H1 (cell line): Measurements from ENCODE around the gene MAP1A. TPM values are rescaled to one million over a fixed set of nuclear protein-coding genes. Genes with fewer than 3 reads are reported as not detected.

ENCODE experiments used
- CTCF ChIA-PET: fragments of 300-600 bp; sonication (Branson Sonifier 250); formaldehyde crosslinking; loops from one replicate; lab custom pipeline; 2021; ENCODE audit not compliant: partially characterized antibody; lab: Charles Lee
- POLR2A ChIA-PET: fragments of 300-600 bp; sonication (Branson Sonifier 250); formaldehyde crosslinking; loops from one replicate; lab custom pipeline; 2021; ENCODE audit warnings: inconsistent platforms; ENCODE audit not compliant: partially characterized antibody; lab: Charles Lee
- DNase-seq, 2 experiments: peaks; one replicate each; pipeline versions ENCODE4 v3.0.0 to v3.0.0-alpha.2; 2010 to 2022; ENCODE audit warnings: low spot score in 2 of 2, low read depth in 1 of 2, mixed read lengths in 1 of 2
- FAIRE-seq: peaks from 2 replicates; lab custom pipeline; 2011; peaks lifted over from hg19 to GRCh38; lab: Jason Lieb, UNC
- H2AFZ ChIP-seq: 2 replicates; pipeline ENCODE4 v1.8.1; 2012; ENCODE audit warnings: low read length, inconsistent platforms
- H2AK5ac ChIP-seq: 2 replicates; pipeline ENCODE4 v1.6.1; 2013; ENCODE audit warnings: low read depth, low read length
- H2BK120ac ChIP-seq: replicated peaks from 2 replicates; pipeline ENCODE3; 2013; ENCODE audit warnings: low read depth, low read length, inconsistent platforms
- H2BK12ac ChIP-seq: 2 replicates; pipeline ENCODE4 v1.6.1; 2013; ENCODE audit warnings: low read depth, low read length
- H2BK15ac ChIP-seq: 2 replicates; pipeline ENCODE4 v1.6.1; 2013; ENCODE audit warnings: low read length
- H2BK20ac ChIP-seq: 2 replicates; pipeline ENCODE4 v1.6.1; 2013; ENCODE audit warnings: low read length
- H2BK5ac ChIP-seq: 2 replicates; pipeline ENCODE4 v1.6.1; 2013; ENCODE audit warnings: low read depth, low read length
- H3K14ac ChIP-seq: 2 replicates; pipeline ENCODE4 v1.6.1; 2013; ENCODE audit warnings: inconsistent platforms; ENCODE audit not compliant: insufficient read length
- H3K18ac ChIP-seq: 2 replicates; pipeline ENCODE4 v1.6.1; 2013; ENCODE audit warnings: low read length; ENCODE audit errors: extremely low read depth
- H3K23ac ChIP-seq: 2 replicates; pipeline ENCODE4 v1.6.1; 2013; ENCODE audit warnings: inconsistent platforms; ENCODE audit not compliant: insufficient read length
- H3K23me2 ChIP-seq: 2 replicates; pipeline ENCODE4 v1.6.1; 2013; ENCODE audit warnings: low read depth, low read length
- H3K27ac ChIP-seq: 2 replicates; pipeline ENCODE4 v1.6.1; 2011; ENCODE audit warnings: low read depth, low read length, inconsistent platforms
- H3K27me3 ChIP-seq, 4 experiments: replicated peaks in 1 of 4; 1 replicate in 1 of 4; 2 replicates in 3 of 4; pipeline versions ENCODE4 v1.6.1 to v1.8.1; 2011 to 2013; ENCODE audit warnings: low read length in 3 of 4, mild to moderate bottlenecking in 3 of 4, inconsistent platforms in 2 of 4, mixed read lengths in 2 of 4, moderate library complexity in 1 of 4; ENCODE audit not compliant: control insufficient read depth in 3 of 4, insufficient read depth in 3 of 4; ENCODE audit errors: extremely low read depth in 1 of 4
- H3K36me3 ChIP-seq, 4 experiments: 2 replicates each; pipeline versions ENCODE4 v1.6.1 to v1.8.1; 2011 to 2013; ENCODE audit warnings: mild to moderate bottlenecking in 4 of 4, low read length in 3 of 4, moderate library complexity in 2 of 4, control low read depth in 1 of 4, inconsistent platforms in 1 of 4; ENCODE audit not compliant: insufficient read depth in 4 of 4, control insufficient read depth in 2 of 4
- H3K4ac ChIP-seq: replicated peaks from 2 replicates; pipeline ENCODE3; 2013; ENCODE audit warnings: low read length, low read depth, mixed read lengths, inconsistent platforms; ENCODE audit not compliant: insufficient read length
- H3K4me1 ChIP-seq, 4 experiments: replicated peaks in 1 of 4; 1 replicate in 1 of 4; 2 replicates in 3 of 4; pipeline versions ENCODE4 v1.6.1 to v1.8.1; 2011 to 2013; ENCODE audit warnings: low read length in 3 of 4, inconsistent platforms in 2 of 4, mixed read lengths in 1 of 4; ENCODE audit not compliant: insufficient read depth in 4 of 4, control insufficient read depth in 3 of 4
- H3K4me2 ChIP-seq, 2 experiments: 2 replicates each; pipeline versions ENCODE4 v1.6.1 to v1.8.1; 2011 to 2013; ENCODE audit warnings: low read depth in 2 of 2, low read length in 2 of 2, control low read depth in 1 of 2, inconsistent platforms in 1 of 2, mild to moderate bottlenecking in 1 of 2; ENCODE audit not compliant: insufficient read depth in 1 of 2
- H3K4me3 ChIP-seq, 4 experiments: fragments of 200-600, 300-600 bp in 1 of 4; sonication (generic), shearing (Covaris generic), sonication (Bioruptor Twin) in 1 of 4; 2 replicates each; pipeline versions ENCODE4 v1.5.1 to v1.8.1; 2011 to 2016; ENCODE audit warnings: low read length in 4 of 4, low read depth in 3 of 4, control low read depth in 2 of 4, inconsistent platforms in 2 of 4, mild to moderate bottlenecking in 2 of 4, mixed read lengths in 1 of 4, moderate library complexity in 1 of 4; ENCODE audit not compliant: insufficient read depth in 2 of 4; ENCODE audit errors: extremely low read depth in 1 of 4
- H3K56ac ChIP-seq: replicated peaks from 2 replicates; pipeline ENCODE3; 2013; ENCODE audit warnings: low read depth, mild to moderate bottlenecking, mixed read lengths, low read length, inconsistent platforms; ENCODE audit not compliant: insufficient read length
- H3K79me1 ChIP-seq: 2 replicates; pipeline ENCODE4 v1.6.1; 2013; ENCODE audit warnings: low read depth, low read length, control low read depth
- H3K79me2 ChIP-seq, 2 experiments: 2 replicates each; pipeline versions ENCODE4 v1.6.1 to v1.8.1; 2012 to 2013; ENCODE audit warnings: low read length in 2 of 2, mild to moderate bottlenecking in 2 of 2, inconsistent platforms in 1 of 2; ENCODE audit not compliant: insufficient read depth in 2 of 2, control insufficient read depth in 1 of 2
- H3K9ac ChIP-seq, 4 experiments: replicated peaks in 1 of 4; 1 replicate in 1 of 4; 2 replicates in 3 of 4; pipeline versions ENCODE4 v1.6.1 to v1.8.1; 2011 to 2013; ENCODE audit warnings: low read depth in 3 of 4, low read length in 3 of 4, control low read depth in 2 of 4, mild to moderate bottlenecking in 2 of 4, moderate library complexity in 2 of 4, inconsistent platforms in 1 of 4; ENCODE audit errors: extremely low read depth in 1 of 4
- H3K9me3 ChIP-seq, 2 experiments: 2 replicates each; pipeline versions ENCODE4 v1.6.1 to v1.8.1; 2012 to 2013; ENCODE audit warnings: mild to moderate bottlenecking in 2 of 2, moderate library complexity in 2 of 2, control low read depth in 1 of 2, inconsistent platforms in 1 of 2, low read depth in 1 of 2, low read length in 1 of 2, mixed read lengths in 1 of 2; ENCODE audit not compliant: insufficient read depth in 2 of 2
- H4K20me1 ChIP-seq, 2 experiments: replicated peaks in 1 of 2; 2 replicates each; pipeline versions ENCODE3 to v1.8.1; 2011 to 2013; ENCODE audit warnings: inconsistent platforms in 2 of 2, low read length in 2 of 2, mild to moderate bottlenecking in 1 of 2; ENCODE audit not compliant: insufficient read depth in 2 of 2, control insufficient read depth in 1 of 2
- H4K5ac ChIP-seq: 2 replicates; pipeline ENCODE4 v1.6.1; 2013; ENCODE audit warnings: low read length, low read depth, mixed read lengths, inconsistent platforms; ENCODE audit not compliant: insufficient read length
- H4K8ac ChIP-seq: 2 replicates; pipeline ENCODE4 v1.8.0; 2013; ENCODE audit warnings: mild to moderate bottlenecking, moderate library complexity, low read length, inconsistent platforms; ENCODE audit not compliant: insufficient read depth; ENCODE audit errors: extremely low read depth
- H4K91ac ChIP-seq: replicated peaks from 2 replicates; pipeline ENCODE3; 2013; ENCODE audit warnings: low read length, mixed read lengths, inconsistent platforms; ENCODE audit not compliant: insufficient read length
- CBX5 ChIP-seq: fragments of 300-800, 300-1000 bp; sonication (generic); IDR thresholded peaks from 2 replicates; pipeline ENCODE4 v1.7.1; 2016; ENCODE audit warnings: antibody characterized with exemption, low read length, low read depth
- GABPA ChIP-seq: IDR thresholded peaks from 2 replicates; pipeline ENCODE4 v1.6.1; 2011; ENCODE audit warnings: mild to moderate bottlenecking, low read length, moderate library complexity, borderline replicate concordance; ENCODE audit not compliant: insufficient read depth
- JUND ChIP-seq: IDR thresholded peaks from 2 replicates; pipeline ENCODE4 v1.6.1; 2011; ENCODE audit warnings: mild to moderate bottlenecking, improper control_type of control experiment, low read length
- MAX ChIP-seq: IDR thresholded peaks from 2 replicates; pipeline ENCODE4 v1.6.1; 2012; ENCODE audit warnings: inconsistent platforms
- RNF2 ChIP-seq: fragments of 200-900, 300-1000 bp; sonication (generic); IDR thresholded peaks from 2 replicates; pipeline ENCODE4 v1.7.1; 2016; ENCODE audit warnings: borderline replicate concordance, low read depth, mild to moderate bottlenecking, antibody characterized with exemption, low read length; ENCODE audit not compliant: poor library complexity, severe bottlenecking; ENCODE audit errors: missing control alignments
- SAP30 ChIP-seq: fragments of 300-600 bp; sonication (generic); IDR thresholded peaks from 2 replicates; pipeline ENCODE4 v1.7.1; 2012; ENCODE audit warnings: low read length, moderate library complexity, mild to moderate bottlenecking, inconsistent platforms; ENCODE audit not compliant: insufficient read depth, insufficient replicate concordance
- SIN3A ChIP-seq, 2 experiments: IDR thresholded peaks in 1 of 2; conservative IDR thresholded peaks in 1 of 2; 2 replicates each; pipeline ENCODE4 v1.6.1; 2011 to 2012; ENCODE audit warnings: low read length in 2 of 2, improper control_type of control experiment in 1 of 2, low read depth in 1 of 2, mild to moderate bottlenecking in 1 of 2
- SIX5 ChIP-seq: IDR thresholded peaks from 2 replicates; pipeline ENCODE4 v1.6.1; 2011; ENCODE audit warnings: mild to moderate bottlenecking, low read depth, low read length
- SP1 ChIP-seq: IDR thresholded peaks from 2 replicates; pipeline ENCODE4 v1.6.1; 2011; ENCODE audit warnings: low read depth, low read length
- TBP ChIP-seq: IDR thresholded peaks from 2 replicates; pipeline ENCODE4 v1.6.1; 2011; ENCODE audit warnings: low read depth, low read length, improper control_type of control experiment
- TCF12 ChIP-seq: IDR thresholded peaks from 2 replicates; pipeline ENCODE4 v1.6.1; 2011; ENCODE audit warnings: low read depth, mild to moderate bottlenecking, low read length
- USF2 ChIP-seq: IDR thresholded peaks from 2 replicates; pipeline ENCODE4 v1.6.1; 2011; ENCODE audit warnings: low read length, improper control_type of control experiment
- WGBS, 2 experiments: shearing (Covaris generic) in 1 of 2; methylation state at CpG; one replicate each; pipeline versions ENCODE4 v1.1.6 to v1.1.7; 2013 to 2015; ENCODE audit warnings: low lambda C conversion rate in 2 of 2, mixed read lengths in 2 of 2, inconsistent platforms in 1 of 2, low coverage in 1 of 2, missing lambda C conversion rate in 1 of 2; ENCODE audit not compliant: insufficient replicate concordance in 2 of 2, insufficient coverage in 1 of 2, insufficient read length in 1 of 2; ENCODE audit errors: extremely low coverage in 1 of 2, missing lambda C conversion rate in 1 of 2; 5-methylcytosine and 5-hydroxymethylcytosine counted together
- polyA plus RNA-seq, 7 experiments: library from polyadenylated mRNA; depleted of rRNA in 3 of 7; stranded (reverse) in 5 of 7; unstranded in 2 of 7; fragments of >200 nt in 5 of 7; fragments of 200-250 nt in 2 of 7; gene quantifications; 1 replicate in 5 of 7; 2 replicates in 1 of 7; 4 replicates in 1 of 7; pipeline versions ENCODE4 v1.2.1 to v1.2.3, GENCODE V29; 2011 to 2013; ENCODE audit warnings: missing spikeins in 2 of 7, mixed read lengths in 2 of 7
- total RNA-seq: library from RNA; stranded (reverse); fragmentation: NEBNext Ultra II Directional; extraction: Animal tissue kit (Norgen Biotek cat#: 25700); gene quantifications from 2 replicates; pipeline ENCODE4 v1.2.1, GENCODE V29; 2021

MAP1A gene
- total and polyA plus RNA-seq, 2 of the 8 experiments (the other 6 are each of a cell fraction or from before 2014, with no cell fraction given), result 0.80 to 2.4 TPM

DNA sequence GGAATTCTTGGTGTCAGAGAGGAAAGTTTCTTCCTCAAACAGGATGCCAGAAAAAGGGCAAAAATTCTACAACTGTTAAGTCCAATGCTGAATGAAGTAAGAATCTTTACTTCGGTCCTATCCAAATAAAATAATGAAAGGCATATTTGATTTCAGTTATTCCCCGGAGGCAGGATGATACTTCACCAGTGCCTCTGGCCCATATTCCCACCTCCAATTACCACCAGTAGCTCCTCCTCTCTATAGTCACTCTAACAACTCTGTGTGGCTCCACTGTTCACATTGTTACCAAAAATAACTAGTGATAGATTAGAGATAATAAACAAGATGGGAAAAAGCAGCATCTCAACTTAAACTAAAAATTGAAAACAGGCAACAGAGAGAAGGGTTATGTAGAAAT, 20.7 kb downstream of the MAP1A start:
- Histone ChIP-seq H4K91ac (no peak overlapping the region), H2BK5ac (no peak overlapping the region), H3K4me1 (no peaks in the 10 kb centered on the region), H2BK120ac (no peak overlapping the region), H2BK20ac (no peak overlapping the region), H4K5ac (no peak overlapping the region), H2AK5ac (no peak overlapping the region), H2AFZ (no peak overlapping the region), H2BK12ac (no peak overlapping the region), H3K23ac (no peak overlapping the region), H3K79me1 (no peaks in the 10 kb centered on the region), H3K9ac (no peak overlapping the region), H3K36me3 (no peaks in the 10 kb centered on the region), H3K27me3 (no peaks in the 10 kb centered on the region), H4K8ac (no peak overlapping the region), H3K23me2 (no peaks in the 10 kb centered on the region; the same call in 1 of the 2 replicates), H4K20me1 (no peaks in the 10 kb centered on the region), H3K56ac (no peak overlapping the region), H3K79me2 (no peaks in the 10 kb centered on the region), H3K4me2 (no peak overlapping the region), H2BK15ac (no peak overlapping the region), H3K9me3 (no peaks in the 10 kb centered on the region), H3K18ac (no peak overlapping the region), H3K4ac (no peak overlapping the region), H3K27ac (no peak overlapping the region), H3K14ac (no peak overlapping the region), H3K4me3 (no peak overlapping the region)
- FAIRE-seq (no peak), DNase-seq (no peak)
- POLR2A ChIA-PET, result interaction anchor here (0.8 kb wide), 1 partner anchor 22 kb away, joined by 3 read pairs; no protein-coding TSS in a partner anchor
- 91% methylated on average over 2 of the region's 2 CpGs; no CpG with 5 or more reads in 1 of the 2 experiments for WGBS, 2 experiments
- CTCF ChIA-PET, result interaction anchor here (0.6 to 1.3 kb wide), 2 partner anchors 24 to 888 kb away, joined by 4 to 8 read pairs; no protein-coding TSS in a partner anchor
- no peak for TF ChIP-seq SIN3A (conservative IDR thresholded peaks at IDR 0.05 in 1 of 2, IDR thresholded peaks at IDR 0.05 in 1 of 2; ENCODE audit: low read depth in 1 of 2, low read length in 2 of 2)
- TF ChIP-seq CBX5, result no peak
- TF ChIP-seq SP1, result no peak
- TF ChIP-seq SAP30, result no peak
- no peak for TF ChIP-seq SIX5
- no peak for TF ChIP-seq MAX
- TF ChIP-seq GABPA, result no peak
- TF ChIP-seq USF2, result no peak
- TF ChIP-seq RNF2, result no peak
- no peak for TF ChIP-seq TCF12
- TF ChIP-seq TBP, result no peak
- no peak for TF ChIP-seq JUND
